HG03558 (cell line): Measurements from ENCODE around the gene HPS5.
A peak's percentile ranks its signal among the peaks of the same experiment; 100 is the strongest.

Experiments
- ATAC-seq: cut with Tn5 transposase; IDR thresholded peaks from one replicate; pipeline ENCODE4 v1.9.1; 2021; ENCODE audit warnings: moderate number of reproducible peaks; ENCODE audit not compliant: unreplicated experiment; ENCODE audit errors: extremely low read depth

The HPS5 gene

GRCh38 chr11:18243783-18244362 is 78.1 kb downstream of the HPS5 start:
- no peak for ATAC-seq

GRCh38 chr11:18239655-18240054 is 82.3 kb downstream of the HPS5 start:
- ATAC-seq: no peak

GRCh38 chr11:18236664-18237356 is 85.1 kb downstream of the HPS5 start, which contains the start of gene SAA4:
TSS of gene SAA4 (minus strand) at chr11:18236802. CDS start at chr11:18235926, 876 bp downstream.
- no peak for ATAC-seq

GRCh38 chr11:18235394-18236334 is 86.3 kb downstream of the HPS5 start:
- no peak for ATAC-seq

GRCh38 chr11:18233912-18234311 is 88.0 kb downstream of the HPS5 start:
- ATAC-seq: no peak

GRCh38 chr11:18230859-18231258 is 91.1 kb downstream of the HPS5 start:
- no peak for ATAC-seq

- ATAC-seq: peak; percentile 87
Measured at GRCh38 chr11:18229501-18229900, 92.4 kb downstream of the HPS5 start.
